NCI-H524 (cell line): ENCODE results near the gene GSX2.
"Not testable (repeated sequence)": the region's sequence is repeated elsewhere in the genome, so short reads cannot be mapped to it uniquely, and the experiment has no call there.

Experiments used
- DNase-seq, 2 experiments: peaks; one replicate each; lab custom pipeline; 2025; lab: John Stamatoyannopoulos, UW

Gene GSX2

DNA sequence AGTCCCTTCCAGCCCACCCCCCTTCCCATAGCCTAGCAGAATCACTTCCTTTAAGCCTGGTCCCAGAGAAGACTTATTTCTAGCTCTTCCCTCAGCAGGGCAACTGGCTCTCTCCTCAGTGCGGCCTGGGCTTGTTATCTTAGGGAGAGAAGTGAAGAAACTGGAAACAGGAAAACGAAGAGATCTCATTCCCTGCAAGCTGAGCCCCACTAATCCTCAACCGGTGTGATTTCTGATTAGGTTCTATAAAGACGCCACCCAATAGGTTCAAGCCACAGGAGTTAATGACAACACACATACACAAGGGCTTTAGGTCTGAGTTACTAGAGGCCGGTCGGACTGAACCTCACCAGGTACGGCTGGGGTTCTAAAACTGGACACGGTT, 3.2 kb downstream of the GSX2 start:
- no peak for DNase-seq

DNA sequence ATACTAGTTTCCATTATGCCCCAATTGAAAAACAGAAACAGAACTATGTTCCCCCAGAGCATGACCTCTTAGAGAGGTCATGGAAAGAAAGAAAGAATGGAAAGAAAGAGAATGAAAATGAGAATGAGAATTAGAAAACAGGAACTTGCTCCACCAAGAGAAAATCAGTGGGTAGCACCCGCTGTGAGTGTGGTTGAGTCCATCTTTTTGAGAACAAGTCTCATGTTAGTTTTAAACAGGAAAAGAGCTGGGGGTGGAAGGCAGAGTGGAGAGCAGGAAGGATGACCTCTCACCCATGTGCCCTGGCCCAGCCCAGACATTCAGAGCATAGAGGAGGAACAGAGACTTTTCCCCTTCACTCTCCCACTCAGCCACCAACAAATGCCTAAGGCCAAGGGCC, 4.9 kb downstream of the GSX2 start:
- DNase-seq = no peak

DNA sequence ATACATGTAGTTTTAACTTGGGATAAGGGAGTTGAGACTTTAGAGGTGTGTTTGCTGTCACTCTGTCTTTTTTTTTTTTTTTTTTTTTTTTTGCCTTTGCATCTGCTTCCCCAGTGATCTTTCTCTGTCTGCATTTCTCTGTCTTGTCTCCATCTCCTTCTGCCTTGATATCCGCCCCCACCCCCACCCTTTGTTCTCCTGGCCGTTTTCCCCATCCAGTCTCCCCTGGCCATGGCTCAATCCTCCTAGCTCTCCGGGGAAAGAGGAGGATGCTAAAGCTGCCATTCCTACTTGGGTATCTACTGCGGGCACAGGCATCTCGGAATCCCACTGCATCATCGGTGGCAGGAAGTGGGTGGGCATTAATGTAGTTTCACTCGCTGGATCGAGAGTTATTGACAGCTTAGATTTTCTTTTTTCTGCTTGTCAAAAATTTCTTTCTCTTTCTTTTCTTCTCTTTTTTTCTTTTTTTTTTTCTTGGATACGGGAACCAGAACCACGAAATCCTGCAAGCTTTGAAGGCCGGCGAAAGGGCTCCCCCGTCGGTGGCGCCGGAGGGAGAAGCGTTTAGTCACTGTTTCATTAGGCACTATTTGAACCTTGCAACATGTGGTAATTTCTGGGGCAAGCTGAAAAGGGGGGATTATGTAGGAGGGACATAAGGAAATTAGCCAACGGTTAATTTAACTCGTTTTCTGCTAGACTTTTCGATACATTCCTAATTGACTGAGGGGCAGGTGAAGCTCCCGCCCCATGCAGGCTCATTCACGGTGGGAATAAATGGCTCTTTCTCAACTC, 8.2 kb downstream of the GSX2 start:
- DNase-seq = no peak

DNA sequence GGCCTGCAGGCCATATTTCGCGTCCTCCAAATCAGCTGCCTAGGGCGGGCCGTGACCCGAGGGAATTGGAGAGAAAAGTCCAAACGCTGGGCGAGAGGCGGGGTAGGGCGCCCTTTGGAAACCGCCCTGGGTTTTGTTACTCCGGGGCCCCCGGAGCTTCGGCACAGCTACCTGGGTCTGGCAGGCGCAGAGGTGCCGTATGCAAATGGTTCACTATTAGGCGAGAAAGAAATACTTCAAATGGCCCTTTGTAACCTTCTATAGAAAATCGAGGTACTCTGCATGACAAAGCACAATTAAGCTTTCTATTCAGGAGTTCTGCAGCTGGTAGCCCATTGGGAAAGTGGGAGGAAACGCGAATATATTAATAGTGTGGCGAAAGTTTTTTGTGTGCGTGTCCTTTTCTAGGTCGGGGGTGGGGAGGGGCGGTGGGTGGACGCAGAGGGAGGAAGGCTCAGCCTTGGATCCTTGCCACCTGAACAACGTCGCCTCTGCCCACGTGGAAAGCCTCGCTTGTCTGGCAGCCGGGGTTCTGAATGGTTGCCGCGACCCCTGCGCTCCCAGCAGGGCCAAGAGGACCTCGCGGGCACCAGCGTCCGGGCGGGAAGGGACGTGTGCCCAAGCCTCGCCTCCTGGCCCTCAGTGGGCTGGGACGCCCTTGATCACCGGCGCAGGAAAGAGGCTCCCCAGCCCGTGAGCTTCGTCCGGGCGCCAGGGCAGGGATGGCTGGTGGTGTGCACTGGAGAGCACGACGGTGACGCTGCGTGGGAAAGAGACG, 9.5 kb downstream of the GSX2 start:
- DNase-seq = no peak

DNA sequence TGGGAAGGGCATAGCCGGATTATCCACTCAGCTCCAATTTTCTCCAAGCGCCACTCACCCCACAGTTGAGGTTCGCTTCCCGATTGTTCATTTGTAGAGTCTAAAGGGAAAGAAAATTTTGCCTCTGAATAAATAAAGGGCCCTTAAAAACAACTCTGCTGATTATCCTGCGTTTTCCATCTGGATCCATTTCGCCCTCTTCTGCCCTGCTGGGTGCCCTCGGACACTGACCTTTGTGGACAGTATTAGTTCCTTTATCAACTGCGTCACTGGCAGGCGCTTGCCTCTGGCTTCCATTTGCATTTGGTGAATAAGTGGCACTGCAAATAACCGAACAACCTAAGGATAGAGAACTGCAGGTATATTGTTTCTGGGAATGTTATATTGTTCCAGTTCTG, 10.1 kb downstream of the GSX2 start:
- no peak for DNase-seq

DNA sequence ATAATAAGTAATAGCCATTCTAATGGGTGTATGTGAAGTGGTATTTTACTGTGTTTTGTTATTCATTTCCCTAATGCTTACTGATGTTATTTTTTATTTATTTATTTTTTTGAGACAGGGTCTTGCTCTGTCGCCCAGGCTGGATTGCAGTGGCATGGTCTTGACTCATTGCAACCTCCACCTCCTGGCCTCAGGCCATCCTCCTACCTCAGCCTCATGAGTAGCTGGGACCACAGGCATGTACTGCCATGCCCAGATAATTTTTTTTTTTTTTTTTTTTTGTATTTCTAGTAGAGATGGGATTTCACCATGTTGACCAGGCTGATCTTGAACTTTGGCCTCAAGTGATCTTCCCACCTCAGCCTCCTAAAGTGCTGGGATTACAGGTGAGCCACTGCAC, 13.2 kb downstream of the GSX2 start:
- not testable (repeated sequence) for DNase-seq

DNA sequence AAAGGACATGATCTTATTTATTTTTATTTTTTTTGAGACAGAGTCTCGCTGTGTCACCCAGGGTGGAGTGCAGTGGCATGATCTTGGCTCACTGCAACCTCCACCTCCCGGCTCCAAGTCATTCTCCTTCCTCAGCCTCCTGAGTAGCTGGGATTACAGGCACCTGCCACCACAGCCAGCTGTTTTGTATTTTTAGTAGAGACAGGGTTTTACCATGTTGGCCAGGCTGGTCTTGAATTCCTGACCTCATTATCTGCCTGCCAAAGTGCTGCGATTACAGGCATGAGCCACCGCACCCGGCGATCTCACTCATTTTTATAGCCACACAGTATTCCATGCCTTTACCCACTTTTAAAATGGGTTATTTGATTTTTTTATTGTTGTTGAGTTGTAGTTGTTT, 16.3 kb downstream of the GSX2 start:
- DNase-seq = not testable (repeated sequence)

DNA sequence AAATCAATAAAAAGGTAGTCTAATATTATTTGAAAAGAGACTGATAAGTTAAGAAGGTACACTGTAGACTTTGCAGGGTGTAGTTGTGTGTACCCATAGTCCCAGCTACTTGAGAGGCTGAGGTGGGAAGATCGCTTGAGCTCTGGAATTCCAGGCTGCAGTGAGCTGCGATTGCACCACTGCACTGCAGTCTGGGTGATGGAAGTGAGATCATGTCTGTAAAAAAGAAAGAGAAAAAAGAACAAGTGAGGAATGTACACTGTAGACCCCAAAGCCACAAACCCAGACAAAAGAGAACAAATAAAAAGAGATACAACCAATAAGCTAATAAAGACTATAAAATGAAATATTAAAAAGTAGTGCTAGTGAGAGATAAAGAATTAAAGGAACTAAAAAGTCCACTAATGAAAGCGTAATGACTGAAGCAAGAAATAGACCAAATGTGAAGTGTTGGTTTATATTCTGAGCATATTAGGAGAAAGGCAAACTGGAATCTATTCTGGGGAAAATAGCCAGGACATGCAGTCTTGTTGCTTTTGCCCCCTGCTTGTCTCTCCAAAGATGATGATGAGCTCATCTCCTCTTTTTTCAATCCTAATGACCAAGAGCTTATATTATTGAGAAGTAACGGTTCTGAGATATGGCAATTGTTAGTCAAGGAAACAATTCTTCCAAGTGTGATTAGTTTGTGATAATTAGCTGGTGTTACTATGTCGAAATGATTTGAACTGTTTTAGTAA, 19.1 kb downstream of the GSX2 start:
- no peak for DNase-seq

DNA sequence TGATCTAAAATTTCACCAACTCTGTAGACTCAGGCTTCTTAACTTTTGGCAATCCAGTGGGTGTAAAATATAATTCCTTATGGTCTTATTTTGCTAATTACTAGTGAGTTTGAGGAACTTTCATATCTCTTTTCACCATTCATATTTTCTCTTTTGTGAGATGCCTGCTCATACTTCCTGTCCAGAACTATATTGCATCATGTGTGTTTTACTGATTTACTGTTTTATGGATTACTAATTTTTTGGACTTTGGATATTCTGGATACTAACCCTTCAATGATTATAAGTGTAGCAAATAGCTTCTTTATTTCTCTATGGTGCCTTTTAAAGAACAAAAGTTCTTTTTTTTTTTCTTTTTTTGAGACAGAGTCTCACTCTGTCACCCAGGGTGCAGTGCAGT, 20.6 kb downstream of the GSX2 start:
- DNase-seq = no peak

DNA sequence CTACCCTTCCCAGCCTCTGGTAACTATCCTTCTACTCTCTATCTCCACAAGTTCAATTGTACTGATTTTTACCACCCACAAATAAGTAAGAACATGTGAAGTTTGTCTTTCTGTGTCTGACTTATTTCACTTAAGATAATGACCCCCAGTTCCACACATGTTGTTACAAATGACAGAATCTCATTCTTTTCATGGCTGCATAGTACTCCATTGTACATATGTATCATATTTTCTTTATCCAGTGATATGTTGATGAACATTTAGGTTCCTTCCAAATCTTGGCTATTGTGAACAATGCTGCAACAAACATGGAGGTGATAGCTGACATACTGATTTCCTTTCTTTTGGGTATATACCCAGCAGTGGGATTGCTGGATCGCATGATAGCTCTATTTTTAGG, 27.7 kb downstream of the GSX2 start:
- no peak for DNase-seq

DNA sequence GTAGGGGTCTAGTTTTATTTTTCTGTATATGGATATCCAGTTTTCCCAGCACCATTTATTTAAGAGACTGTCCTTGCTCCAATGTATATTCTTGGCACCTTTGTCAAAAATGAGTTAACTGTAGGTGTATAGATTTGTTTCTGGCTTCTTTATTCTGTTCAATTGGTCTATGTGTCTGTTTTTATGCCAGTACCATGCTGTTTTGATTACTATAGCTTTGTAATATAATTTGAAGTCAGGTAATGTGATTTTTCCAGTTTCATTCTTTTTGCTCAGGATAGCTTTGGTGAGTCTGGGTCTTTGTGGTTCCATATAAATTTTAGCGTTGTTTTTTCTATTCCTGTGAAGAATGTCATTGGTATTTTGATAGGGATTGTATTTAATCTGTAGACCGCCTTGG, 28.7 kb downstream of the GSX2 start:
- DNase-seq = not testable (repeated sequence)

DNA sequence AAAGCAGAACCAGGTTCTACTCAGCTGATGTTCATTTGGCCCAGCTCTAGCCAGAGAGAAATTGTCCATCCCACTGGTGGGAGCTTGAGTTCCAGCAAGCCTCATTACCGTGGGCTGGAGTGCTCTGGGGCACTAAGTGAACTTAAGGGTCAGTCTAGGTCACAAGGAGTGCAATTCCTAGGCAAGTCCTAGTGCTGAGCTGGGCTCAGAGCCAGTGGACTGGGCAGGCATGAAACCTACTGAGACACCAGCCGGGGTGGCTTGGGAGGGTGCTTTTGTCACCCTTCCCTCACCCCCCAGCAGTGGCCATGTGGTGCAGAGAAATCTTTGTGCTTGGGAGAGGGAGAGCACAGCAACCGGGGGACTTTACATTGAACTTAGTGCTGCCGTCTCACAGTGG, 39.4 kb downstream of the GSX2 start:
- DNase-seq = no peak

DNA sequence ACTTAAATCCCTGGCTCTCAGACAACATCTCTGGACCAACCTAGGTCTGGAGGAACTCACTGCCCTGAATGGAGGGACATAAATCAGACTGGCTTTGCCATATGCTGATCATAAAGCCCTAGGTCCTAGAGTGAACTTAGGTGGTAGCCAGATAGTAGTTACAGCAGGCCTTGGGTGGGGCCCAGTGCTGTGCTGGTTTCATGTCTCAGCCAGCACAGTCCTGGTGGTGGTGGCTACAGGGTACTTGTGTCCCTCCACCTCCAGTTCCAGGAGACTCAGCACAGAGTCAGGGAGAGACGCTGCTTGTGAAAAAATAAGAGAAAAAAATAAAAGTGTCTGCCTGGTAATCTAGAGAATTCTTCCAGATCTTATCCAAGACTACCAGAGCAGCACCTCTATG, 40.3 kb downstream of the GSX2 start:
- no peak for DNase-seq

DNA sequence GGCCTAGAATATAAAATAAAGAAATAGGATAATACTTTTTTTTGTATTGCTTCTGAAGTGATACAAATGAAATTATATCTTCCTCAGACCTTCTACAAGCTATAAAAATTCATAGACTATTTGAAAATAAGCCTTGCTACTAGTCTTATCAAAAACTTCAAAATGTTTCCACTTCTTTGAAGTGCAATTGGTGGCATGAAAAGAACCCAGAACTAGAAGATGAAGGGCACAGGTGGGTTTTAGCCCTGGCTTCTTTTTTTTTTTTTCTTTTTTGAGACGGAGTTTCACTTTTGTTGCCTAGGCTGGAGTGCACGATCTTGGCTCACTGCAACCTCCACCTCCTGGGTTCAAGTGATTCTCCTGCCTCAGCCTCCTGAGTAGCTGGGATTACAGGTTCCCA, 44.2 kb downstream of the GSX2 start:
- DNase-seq = no peak

DNA sequence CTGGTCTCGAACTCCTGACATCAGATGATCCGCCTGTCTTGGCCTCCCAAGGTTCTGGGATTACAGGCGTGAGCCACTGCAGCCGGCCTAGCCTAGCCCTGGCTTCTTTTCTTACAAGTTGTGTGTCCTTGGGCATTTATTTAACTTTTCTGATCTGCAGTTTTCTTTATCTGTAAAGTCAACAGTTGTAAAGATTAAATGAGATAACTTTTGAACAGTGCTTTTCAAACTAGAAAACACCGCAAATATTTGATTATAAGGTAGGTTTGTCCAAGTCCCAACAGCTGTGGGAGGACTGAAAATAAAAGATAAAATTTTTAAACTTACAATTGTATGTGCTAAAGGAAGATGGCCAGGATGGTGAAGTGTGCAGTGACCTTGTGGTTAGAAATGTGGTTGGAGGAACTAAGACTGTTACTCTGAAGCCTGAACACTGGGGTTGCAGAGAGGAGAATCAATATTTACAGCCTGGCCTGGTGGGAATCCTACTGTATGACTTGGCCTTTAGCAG, 44.8 kb downstream of the GSX2 start:
- DNase-seq = no peak

DNA sequence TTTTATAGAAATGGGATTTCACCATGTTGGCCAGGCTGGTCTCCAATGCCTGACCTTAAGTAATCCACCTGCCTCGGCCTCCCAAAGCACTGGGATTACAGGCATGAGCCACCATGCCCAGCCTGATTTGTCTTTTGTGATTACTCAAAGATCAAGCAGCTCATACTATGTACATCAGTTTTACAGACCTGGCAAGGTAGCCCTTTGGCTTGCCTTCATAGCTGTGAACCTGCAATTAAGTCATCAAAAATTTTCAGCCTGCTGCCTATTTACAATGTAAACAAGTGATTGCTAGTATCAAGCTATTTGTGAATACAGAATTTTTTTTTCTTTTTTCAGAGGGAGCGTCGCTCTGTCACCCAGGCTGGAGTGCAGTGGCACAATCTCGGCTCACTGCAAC, 46.2 kb downstream of the GSX2 start:
- DNase-seq = no peak

DNA sequence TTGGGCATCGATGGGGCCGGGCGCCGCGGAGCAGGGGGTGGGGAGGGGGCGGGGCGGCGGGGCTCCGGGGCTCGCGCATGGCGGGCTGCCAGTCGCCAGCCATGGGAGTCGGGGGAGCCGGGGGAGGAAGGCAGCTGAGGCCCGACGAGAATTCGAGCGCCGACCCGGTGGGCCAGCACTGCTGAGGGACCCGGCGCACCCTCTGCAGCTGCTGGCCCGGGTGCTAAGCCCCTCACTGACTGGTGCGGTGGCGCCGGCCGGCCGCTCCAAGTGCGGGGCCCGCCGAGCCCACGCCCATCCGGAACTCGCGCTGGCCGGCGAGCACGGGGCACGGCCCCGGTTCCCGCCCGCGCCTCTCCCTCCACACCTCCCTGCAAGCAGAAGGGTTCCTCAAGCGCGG, 49.4 kb downstream of the GSX2 start:
- DNase-seq = no peak
